Lower leg skin (tissue), 4 donors: ENCODE measurements around the gene THAP9. TPM values are rescaled to one million over a fixed set of nuclear protein-coding genes. Genes with fewer than 3 reads are reported as not detected.
"Not testable (repeated sequence)": the region's sequence is repeated elsewhere in the genome, so short reads cannot be mapped to it uniquely, and the experiment has no call there.

Experiments used
- DNase-seq, 2 donors: peaks; one replicate each; pipeline ENCODE4 v3.0.0-alpha.2; 2019; ENCODE audit warnings: low spot score in 2 of 2
- H3K4me3 ChIP-seq: fragments of 200-600 bp; sonication (generic); 2 replicates; pipeline ENCODE4 v1.5.1; 2017; ENCODE audit warnings: mild to moderate bottlenecking, low read depth; ENCODE audit not compliant: poor library complexity, severe bottlenecking
- POLR2A ChIP-seq, 2 donors: fragments of 450-650 bp; IDR thresholded peaks; one replicate each; pipeline ENCODE4 v1.6.1; 2016 to 2017; ENCODE audit warnings: antibody characterized with exemption in 2 of 2, mild to moderate bottlenecking in 1 of 2, moderate library complexity in 1 of 2
- WGBS, 2 donors: methylation state at CpG; one replicate each; pipeline ENCODE4 v1.1.5; 2018; 5-methylcytosine and 5-hydroxymethylcytosine counted together
- intact Hi-C: fragments of 100-400 bp; cut with DNase I; formaldehyde crosslinking; loops from one replicate; pipeline ENCODE4 v1.15.0; 2023; ENCODE audit warnings: low total_unique reads
- total RNA-seq, 4 donors: library from RNA; depleted of rRNA; stranded (reverse); fragments of >200 nt; gene quantifications; one replicate each; pipeline ENCODE4 v1.1.0, GENCODE V29; 2016
- TF ChIP-seq, protein P1 (sequence below), 3 donors: fragments of 450-650 bp; IDR thresholded peaks; one replicate each; pipeline ENCODE4 v1.5.1; 2016; ENCODE audit warnings: antibody characterized with exemption in 3 of 3, mild to moderate bottlenecking in 3 of 3, moderate library complexity in 2 of 3

Gene THAP9
- total RNA-seq, 4 donors from 2014 or later = 3.2 to 3.8 (median 3.5) TPM

DNA sequence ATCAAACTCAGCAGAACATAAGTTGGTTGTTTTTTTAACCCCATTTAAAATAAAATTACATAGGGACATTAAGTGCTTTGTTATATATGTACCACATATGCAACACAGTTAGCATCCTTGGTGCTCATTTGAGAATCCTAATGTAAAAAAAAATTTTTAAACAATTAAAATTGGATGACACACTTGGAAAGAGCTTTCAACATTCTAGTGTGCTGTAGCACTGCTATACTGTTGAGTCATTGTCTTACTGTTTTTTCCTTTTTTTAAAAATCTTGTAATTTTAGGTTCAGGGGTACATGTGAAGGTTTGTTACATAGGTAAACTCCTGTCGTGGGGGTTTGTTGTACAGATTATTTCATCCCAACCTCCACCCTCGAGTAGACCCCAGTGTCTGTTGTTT lies 12.8 kb downstream of the THAP9 start:
- no peak for DNase-seq
- no peak for TF ChIP-seq POLR2A (IDR thresholded peaks at IDR 0.05)
- TF ChIP-seq, protein P1, sequence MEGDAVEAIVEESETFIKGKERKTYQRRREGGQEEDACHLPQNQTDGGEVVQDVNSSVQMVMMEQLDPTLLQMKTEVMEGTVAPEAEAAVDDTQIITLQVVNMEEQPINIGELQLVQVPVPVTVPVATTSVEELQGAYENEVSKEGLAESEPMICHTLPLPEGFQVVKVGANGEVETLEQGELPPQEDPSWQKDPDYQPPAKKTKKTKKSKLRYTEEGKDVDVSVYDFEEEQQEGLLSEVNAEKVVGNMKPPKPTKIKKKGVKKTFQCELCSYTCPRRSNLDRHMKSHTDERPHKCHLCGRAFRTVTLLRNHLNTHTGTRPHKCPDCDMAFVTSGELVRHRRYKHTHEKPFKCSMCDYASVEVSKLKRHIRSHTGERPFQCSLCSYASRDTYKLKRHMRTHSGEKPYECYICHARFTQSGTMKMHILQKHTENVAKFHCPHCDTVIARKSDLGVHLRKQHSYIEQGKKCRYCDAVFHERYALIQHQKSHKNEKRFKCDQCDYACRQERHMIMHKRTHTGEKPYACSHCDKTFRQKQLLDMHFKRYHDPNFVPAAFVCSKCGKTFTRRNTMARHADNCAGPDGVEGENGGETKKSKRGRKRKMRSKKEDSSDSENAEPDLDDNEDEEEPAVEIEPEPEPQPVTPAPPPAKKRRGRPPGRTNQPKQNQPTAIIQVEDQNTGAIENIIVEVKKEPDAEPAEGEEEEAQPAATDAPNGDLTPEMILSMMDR (IDR thresholded peaks at IDR 0.05) = no peak
- 48 to 49% methylated on average over 2 of the region's 2 CpGs for WGBS, 2 donors
- H3K4me3 ChIP-seq = no peak overlapping the region
- intact Hi-C loops = no loop called here

DNA sequence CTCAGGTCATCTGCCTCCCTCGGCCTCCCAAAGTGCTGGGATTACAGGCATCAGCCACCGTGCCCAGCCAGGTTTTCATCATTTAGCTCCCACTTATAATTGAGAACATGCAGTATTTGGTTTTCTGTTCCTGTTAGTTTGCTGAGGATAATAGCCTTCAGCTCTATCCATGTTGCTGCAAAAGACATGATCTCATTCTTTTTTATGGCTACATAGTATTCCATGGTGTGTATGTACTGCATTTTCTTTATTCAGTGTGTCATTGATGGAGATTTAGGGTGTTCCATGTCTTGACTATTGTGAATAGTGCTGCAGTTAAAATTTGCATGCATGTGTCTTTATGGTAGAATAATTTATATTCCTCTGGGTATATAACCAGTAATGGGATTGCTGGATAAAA lies 13.4 kb downstream of the THAP9 start:
- DNase-seq, H3K4me3 ChIP-seq, intact Hi-C loops: not testable (repeated sequence)
- 93 to 97% methylated on average over 2 of the region's 2 CpGs for WGBS, 2 donors

DNA sequence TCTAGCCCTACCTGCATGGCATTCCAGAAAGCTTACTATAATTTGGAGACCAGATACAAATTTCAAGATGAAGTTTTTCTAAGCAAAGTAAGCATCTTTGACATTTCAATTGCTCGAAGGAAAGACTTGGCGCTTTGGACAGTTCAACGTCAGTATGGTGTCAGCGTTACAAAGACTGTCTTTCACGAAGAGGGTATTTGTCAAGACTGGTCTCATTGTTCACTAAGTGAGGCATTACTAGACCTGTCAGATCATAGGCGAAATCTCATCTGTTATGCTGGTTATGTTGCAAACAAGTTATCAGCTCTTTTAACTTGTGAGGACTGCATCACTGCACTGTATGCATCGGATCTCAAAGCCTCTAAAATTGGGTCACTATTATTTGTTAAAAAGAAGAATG lies 17.6 kb downstream of the THAP9 start:
- no peak for DNase-seq
- 87 to 89% methylated on average over 7 of the region's 7 CpGs for WGBS, 2 donors
- no peak for TF ChIP-seq POLR2A (IDR thresholded peaks at IDR 0.05)
- TF ChIP-seq, protein P1 (IDR thresholded peaks at IDR 0.05) = no peak
- intact Hi-C loops = no loop called here
- no peak overlapping the region for H3K4me3 ChIP-seq

DNA sequence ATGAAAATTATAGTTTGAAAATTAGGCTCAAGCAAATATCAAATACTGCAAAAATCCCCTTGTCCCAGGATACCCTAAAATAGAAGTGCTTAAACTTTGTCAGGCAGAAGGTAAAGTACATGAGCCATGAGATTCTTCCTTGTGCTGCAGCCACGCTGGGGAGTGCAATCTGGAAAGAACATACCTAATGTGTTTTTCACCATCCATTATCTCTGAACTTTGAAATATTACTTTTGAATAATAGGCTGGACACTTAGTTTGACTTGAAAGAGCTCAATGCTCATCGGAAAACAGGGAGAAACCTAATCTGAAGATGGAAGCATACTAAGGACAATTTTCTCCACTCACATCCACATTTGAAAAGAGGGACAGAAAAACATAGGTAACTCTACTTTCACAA lies 18.9 kb downstream of the THAP9 start:
- TF ChIP-seq, protein P1 (IDR thresholded peaks at IDR 0.05) = no peak
- no peak for TF ChIP-seq POLR2A (IDR thresholded peaks at IDR 0.05)
- no peak overlapping the region for H3K4me3 ChIP-seq
- intact Hi-C loops = no loop called here
- DNase-seq = no peak
- WGBS, 2 donors = 88 to 93% methylated on average over 2 of the region's 2 CpGs

DNA sequence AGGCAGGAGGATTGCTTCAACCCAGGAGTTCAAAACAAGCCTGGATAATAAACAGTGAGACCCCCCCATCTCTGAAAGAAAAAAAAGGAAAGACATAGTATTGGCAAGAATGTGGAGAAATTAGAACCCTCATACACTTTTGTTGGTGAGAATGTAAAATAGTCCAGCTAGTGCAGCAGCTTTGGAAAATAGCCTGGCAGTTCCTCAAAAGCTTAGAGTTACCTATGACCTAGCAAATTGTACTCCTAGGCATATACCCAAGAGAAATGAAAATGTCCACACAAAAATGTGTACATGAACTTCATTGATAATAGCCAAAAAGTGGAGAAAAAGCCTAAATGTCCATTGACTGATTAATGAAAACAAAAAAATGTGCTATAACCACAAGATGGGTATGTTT lies 21.3 kb downstream of the THAP9 start:
- intact Hi-C loops = no loop called here
- no peak for TF ChIP-seq POLR2A (IDR thresholded peaks at IDR 0.05)
- TF ChIP-seq, protein P1 (IDR thresholded peaks at IDR 0.05) = no peak
- DNase-seq = no peak
- no peak overlapping the region for H3K4me3 ChIP-seq

DNA sequence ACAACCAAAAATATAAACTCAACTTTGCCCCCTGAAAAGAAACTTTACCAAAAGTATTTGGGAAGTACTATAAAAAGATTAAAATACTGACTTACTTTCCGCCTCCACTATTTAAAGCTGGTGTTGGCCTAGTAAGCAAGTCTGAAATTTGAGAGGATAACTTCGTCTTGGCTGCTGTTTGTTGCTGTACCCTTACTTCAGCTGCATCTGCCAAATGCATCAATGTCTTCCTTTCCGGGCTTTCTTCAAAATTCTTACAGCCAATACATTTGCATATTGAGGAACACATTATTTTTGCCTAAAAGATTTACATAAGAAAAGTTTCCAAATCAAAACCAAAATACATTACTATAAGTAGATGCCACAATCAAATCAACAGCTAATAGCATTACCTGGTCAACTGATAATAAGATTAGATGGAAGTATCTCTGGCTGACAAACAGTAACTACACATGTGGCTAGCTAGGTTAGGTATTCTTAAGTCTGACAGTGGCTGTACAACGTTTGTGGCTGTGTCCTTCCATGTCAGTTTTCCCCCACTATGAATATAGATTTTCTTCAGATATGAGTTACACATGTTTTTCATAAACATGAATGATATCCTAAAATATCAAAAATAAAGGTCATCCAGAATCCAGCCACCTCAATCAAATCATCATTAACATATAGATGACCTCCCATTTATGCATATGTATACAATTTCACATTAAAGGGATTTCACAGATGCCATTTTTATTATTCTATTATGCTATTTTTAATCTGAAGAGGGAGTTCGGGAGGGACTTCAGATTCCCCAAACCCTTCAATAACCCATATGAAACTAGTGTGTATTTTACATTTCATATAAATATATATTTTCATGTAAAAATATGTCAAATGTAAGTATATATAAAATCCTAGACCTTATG lies 30.6 kb downstream of the THAP9 start:
- WGBS, 2 donors = 84 to 86% methylated on average over 5 of the region's 5 CpGs
- H3K4me3 ChIP-seq = no peak overlapping the region
- TF ChIP-seq POLR2A (IDR thresholded peaks at IDR 0.05) = no peak
- TF ChIP-seq, protein P1 (IDR thresholded peaks at IDR 0.05) = no peak
- intact Hi-C loops = no loop called here
- DNase-seq = no peak
